Neural progenitor cell (in vitro differentiated cells): ENCODE results near the gene CDCA3. TPM values are rescaled to one million over a fixed set of nuclear protein-coding genes. Genes with fewer than 3 reads are reported as not detected.

Experiments used
- DNase-seq: peaks from one replicate; pipeline ENCODE4 v3.0.0-alpha.2; 2016; ENCODE audit warnings: low spot score
- H2AFZ ChIP-seq: fragments of 200-600 bp; sonication (generic); replicated peaks from 2 replicates; pipeline ENCODE4 v1.6.1; 2016; ENCODE audit warnings: antibody characterized with exemption
- H3F3A ChIP-seq: fragments of 200-600 bp; sonication (generic); 2 replicates; pipeline ENCODE4 v1.6.1; 2016; ENCODE audit warnings: antibody characterized with exemption, low read depth
- H3K27ac ChIP-seq: fragments of 200-600 bp; sonication (generic); 2 replicates; pipeline ENCODE4 v1.5.1; 2016; ENCODE audit warnings: mild to moderate bottlenecking
- H3K27me3 ChIP-seq: fragments of 200-600 bp; sonication (generic); 2 replicates; pipeline ENCODE4 v1.6.1; 2016; ENCODE audit warnings: mild to moderate bottlenecking, moderate library complexity
- H3K36me3 ChIP-seq: fragments of 200-600 bp; sonication (generic); 2 replicates; pipeline ENCODE4 v1.5.1; 2016
- H3K4me1 ChIP-seq: fragments of 200-600 bp; sonication (generic); 2 replicates; pipeline ENCODE4 v1.6.1; 2016; ENCODE audit warnings: mixed run types
- H3K4me2 ChIP-seq: fragments of 200-600 bp; sonication (generic); 2 replicates; pipeline ENCODE4 v1.6.1; 2016
- H3K4me3 ChIP-seq: fragments of 200-600 bp; sonication (generic); 2 replicates; pipeline ENCODE4 v1.5.1; 2016
- H3K79me2 ChIP-seq: fragments of 200-600 bp; sonication (generic); 2 replicates; pipeline ENCODE4 v1.6.1; 2016; ENCODE audit warnings: low read depth
- H3K9ac ChIP-seq: fragments of 200-600 bp; sonication (generic); 2 replicates; pipeline ENCODE4 v1.6.1; 2016
- H3K9me3 ChIP-seq: fragments of 200-600 bp; sonication (generic); 2 replicates; pipeline ENCODE4 v1.5.1; 2016; ENCODE audit warnings: low read depth
- H4K20me1 ChIP-seq: fragments of 200-600 bp; sonication (generic); 2 replicates; pipeline ENCODE4 v1.6.1; 2016; ENCODE audit warnings: low read depth
- H3K27ac Mint-ChIP-seq: 3 replicates; pipeline ENCODE4 v1.8.0; 2021; ENCODE audit warnings: mixed read lengths
- H3K27me3 Mint-ChIP-seq: 2 replicates; pipeline ENCODE4 v1.8.0; 2022; ENCODE audit warnings: low read depth, mild to moderate bottlenecking, inconsistent platforms, moderate library complexity, mixed read lengths; ENCODE audit not compliant: insufficient read depth
- H3K36me3 Mint-ChIP-seq: 3 replicates; pipeline ENCODE4 v1.8.0; 2021; ENCODE audit warnings: mixed read lengths
- H3K4me1 Mint-ChIP-seq: 3 replicates; pipeline ENCODE4 v1.8.0; 2021; ENCODE audit warnings: mixed read lengths
- H3K4me3 Mint-ChIP-seq: 3 replicates; pipeline ENCODE4 v1.8.0; 2021; ENCODE audit warnings: mild to moderate bottlenecking, moderate library complexity, mixed read lengths
- H3K9me3 Mint-ChIP-seq: 3 replicates; pipeline ENCODE4 v1.8.0; 2020; ENCODE audit warnings: mixed read lengths
- EZH2 ChIP-seq: fragments of 200-600 bp; sonication (generic); IDR thresholded peaks from 2 replicates; pipeline ENCODE4 v1.6.1; 2017; ENCODE audit warnings: antibody characterized with exemption, mild to moderate bottlenecking, moderate library complexity
- EZH2phosphoT487 ChIP-seq: fragments of 200-600 bp; sonication (generic); IDR thresholded peaks from 2 replicates; pipeline ENCODE4 v1.6.1; 2017; ENCODE audit warnings: antibody characterized with exemption
- total RNA-seq: library from RNA; depleted of rRNA; stranded (reverse); fragments of >200 nt; gene quantifications from 2 replicates; pipeline ENCODE4 v1.2.3, GENCODE V29; 2015; ENCODE audit warnings: low replicate concordance
- TF ChIP-seq, protein P1 (sequence below): fragments of 200-600 bp; sonication (generic); IDR thresholded peaks from 2 replicates; pipeline ENCODE4 v1.5.1; 2017; ENCODE audit warnings: antibody characterized with exemption, mild to moderate bottlenecking

CDCA3 gene
- total RNA-seq, 1 donor from 2014 or later: 62.1 TPM

DNA sequence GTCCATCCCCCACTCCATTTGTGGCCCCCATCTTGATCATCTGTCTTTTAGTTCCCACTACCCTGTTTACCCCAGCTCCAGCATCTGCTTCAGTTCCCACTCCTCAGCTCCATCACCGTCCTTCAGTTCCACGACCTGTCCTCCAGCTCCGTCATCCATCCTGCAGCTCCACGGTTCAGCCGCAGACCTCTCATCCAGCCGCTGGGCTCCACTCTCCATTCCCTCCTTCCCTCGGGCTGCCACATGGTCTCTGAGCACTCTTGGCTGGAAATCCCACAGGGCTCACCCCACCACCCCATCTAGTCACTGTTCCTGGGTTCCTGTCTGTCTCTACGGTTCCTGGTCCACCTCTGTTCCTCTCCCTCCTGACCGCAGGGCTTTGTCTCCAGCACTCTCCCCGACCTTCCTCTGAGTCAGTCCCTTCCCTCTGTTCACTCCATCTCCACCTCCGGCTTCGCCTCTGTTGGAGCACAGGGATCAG lies 26.1 kb downstream of the CDCA3 start:
- Histone ChIP-seq H3K36me3 (no peaks in the 10 kb centered on the region), H3F3A (peaks cover 55% of the 10 kb centered on the region), H3K4me2 (peak overlapping the region; percentile 59), H3K27me3 (no peaks in the 10 kb centered on the region), H4K20me1 (peaks cover 6% of the 10 kb centered on the region), H3K4me1 (peaks cover 46% of the 10 kb centered on the region), H3K9me3 (no peaks in the 10 kb centered on the region), H3K9ac (no peak overlapping the region), H3K4me3 (no peak overlapping the region), H3K79me2 (peaks cover 21% of the 10 kb centered on the region), H3K27ac (no peak overlapping the region), H2AFZ (no peak overlapping the region)
- Mint-ChIP-seq H3K9me3 (no peaks in the 10 kb centered on the region), H3K4me1 (peaks cover 67% of the 10 kb centered on the region), H3K4me3 (peak overlapping the region; percentile 13), H3K27ac (peak overlapping the region; percentile 10), H3K36me3 (peaks cover 13% of the 10 kb centered on the region), H3K27me3 (peaks cover 12% of the 10 kb centered on the region)
- TF ChIP-seq EZH2: no peak
- TF ChIP-seq, protein P1, sequence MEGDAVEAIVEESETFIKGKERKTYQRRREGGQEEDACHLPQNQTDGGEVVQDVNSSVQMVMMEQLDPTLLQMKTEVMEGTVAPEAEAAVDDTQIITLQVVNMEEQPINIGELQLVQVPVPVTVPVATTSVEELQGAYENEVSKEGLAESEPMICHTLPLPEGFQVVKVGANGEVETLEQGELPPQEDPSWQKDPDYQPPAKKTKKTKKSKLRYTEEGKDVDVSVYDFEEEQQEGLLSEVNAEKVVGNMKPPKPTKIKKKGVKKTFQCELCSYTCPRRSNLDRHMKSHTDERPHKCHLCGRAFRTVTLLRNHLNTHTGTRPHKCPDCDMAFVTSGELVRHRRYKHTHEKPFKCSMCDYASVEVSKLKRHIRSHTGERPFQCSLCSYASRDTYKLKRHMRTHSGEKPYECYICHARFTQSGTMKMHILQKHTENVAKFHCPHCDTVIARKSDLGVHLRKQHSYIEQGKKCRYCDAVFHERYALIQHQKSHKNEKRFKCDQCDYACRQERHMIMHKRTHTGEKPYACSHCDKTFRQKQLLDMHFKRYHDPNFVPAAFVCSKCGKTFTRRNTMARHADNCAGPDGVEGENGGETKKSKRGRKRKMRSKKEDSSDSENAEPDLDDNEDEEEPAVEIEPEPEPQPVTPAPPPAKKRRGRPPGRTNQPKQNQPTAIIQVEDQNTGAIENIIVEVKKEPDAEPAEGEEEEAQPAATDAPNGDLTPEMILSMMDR: no peak
- TF ChIP-seq EZH2phosphoT487: no peak
- DNase-seq: no peak

DNA sequence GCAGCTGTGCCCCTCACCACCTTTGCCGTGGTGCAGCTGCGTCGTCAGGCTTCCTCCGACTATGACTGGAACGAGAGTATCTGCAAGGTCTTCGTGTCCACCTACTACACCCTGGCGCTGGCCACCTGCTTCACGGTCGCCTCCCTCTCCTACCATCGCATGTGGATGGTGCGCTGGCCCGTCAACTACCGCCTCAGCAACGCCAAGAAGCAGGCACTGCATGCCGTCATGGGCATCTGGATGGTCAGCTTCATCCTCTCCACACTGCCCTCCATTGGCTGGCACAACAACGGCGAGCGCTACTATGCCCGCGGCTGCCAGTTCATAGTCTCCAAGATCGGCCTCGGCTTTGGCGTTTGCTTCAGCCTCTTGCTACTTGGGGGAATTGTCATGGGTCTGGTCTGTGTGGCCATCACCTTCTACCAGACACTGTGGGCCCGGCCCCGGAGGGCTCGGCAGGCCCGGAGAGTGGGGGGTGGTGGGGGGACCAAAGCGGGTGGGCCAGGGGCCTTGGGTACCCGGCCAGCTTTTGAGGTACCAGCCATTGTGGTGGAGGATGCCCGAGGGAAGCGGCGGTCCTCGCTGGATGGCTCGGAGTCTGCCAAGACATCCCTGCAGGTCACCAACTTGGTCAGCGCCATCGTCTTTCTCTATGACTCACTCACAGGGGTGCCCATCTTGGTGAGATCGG lies 26.9 kb downstream of the CDCA3 start:
- no peak for DNase-seq
- H3K4me3 ChIP-seq: no peak overlapping the region
- no peaks in the 10 kb centered on the region for H3K27me3 ChIP-seq
- H3K27me3 Mint-ChIP-seq: peaks cover 13% of the 10 kb centered on the region
- no peaks in the 10 kb centered on the region for H3K9me3 ChIP-seq
- no peaks in the 10 kb centered on the region for H3K36me3 ChIP-seq
- peaks cover 12% of the 10 kb centered on the region for H3K36me3 Mint-ChIP-seq
- H3K4me3 Mint-ChIP-seq: peak overlapping the region; percentile 73
- H2AFZ ChIP-seq: no peak overlapping the region
- H3K27ac Mint-ChIP-seq: peak overlapping the region; percentile 33
- peaks cover 14% of the 10 kb centered on the region for H3K79me2 ChIP-seq
- H3K9ac ChIP-seq: no peak overlapping the region
- no peak overlapping the region for H3K27ac ChIP-seq
- H3K9me3 Mint-ChIP-seq: no peaks in the 10 kb centered on the region
- H3K4me1 Mint-ChIP-seq: peaks cover 73% of the 10 kb centered on the region
- H3F3A ChIP-seq: peaks cover 62% of the 10 kb centered on the region
- TF ChIP-seq, protein P1: no peak
- no peak for TF ChIP-seq EZH2phosphoT487
- no peak for TF ChIP-seq EZH2
- no peak overlapping the region for H3K4me2 ChIP-seq
- peaks cover 50% of the 10 kb centered on the region for H3K4me1 ChIP-seq
- no peaks in the 10 kb centered on the region for H4K20me1 ChIP-seq

DNA sequence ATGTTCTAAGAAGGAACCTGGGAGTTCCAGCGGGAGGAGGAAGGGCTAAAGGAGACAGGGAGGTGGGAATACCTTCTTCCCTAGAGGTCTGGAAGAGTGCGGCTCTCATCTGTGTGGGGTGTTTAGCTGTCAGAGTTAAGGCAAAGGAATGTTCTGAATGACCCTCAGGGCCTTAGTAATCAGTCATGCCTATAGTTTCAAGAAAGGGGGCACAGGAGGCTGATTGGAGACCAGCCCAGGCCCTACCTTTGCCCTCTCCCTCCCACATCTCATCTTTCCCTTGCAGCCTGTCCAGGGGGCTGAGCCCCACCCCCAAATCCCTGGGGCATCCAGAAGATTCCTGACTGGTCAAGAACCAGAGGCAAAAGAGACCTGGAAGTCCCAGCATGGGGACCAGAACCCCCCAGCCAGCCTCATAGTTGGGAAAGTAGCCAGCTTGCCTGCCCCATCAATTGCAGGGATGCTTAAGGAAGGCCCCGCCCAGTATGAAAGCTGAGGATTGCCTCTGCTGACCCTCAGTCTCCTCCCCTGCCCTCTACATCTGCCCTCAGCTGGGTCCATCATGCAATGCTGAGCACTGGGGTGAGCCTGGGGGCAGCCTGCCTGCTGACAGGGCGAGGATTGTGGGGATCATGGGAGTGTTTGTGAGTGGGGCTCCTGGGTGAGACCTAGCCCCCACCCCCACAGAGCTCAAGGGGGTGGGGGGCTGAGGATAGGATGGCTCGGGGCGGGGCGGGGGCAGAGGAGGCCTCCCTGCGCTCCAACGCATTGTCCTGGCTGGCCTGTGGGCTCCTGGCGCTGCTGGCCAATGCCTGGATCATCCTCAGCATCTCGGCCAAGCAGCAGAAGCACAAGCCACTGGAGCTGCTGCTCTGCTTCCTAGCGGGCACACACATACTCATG lies 27.7 kb downstream of the CDCA3 start:
- H3K4me1 ChIP-seq: peaks cover 57% of the 10 kb centered on the region
- H3K4me3 ChIP-seq: no peak overlapping the region
- no peak overlapping the region for H3K27ac ChIP-seq
- H3K4me3 Mint-ChIP-seq: peak overlapping the region; percentile 89
- no peaks in the 10 kb centered on the region for H3K36me3 ChIP-seq
- H3K9me3 ChIP-seq: no peaks in the 10 kb centered on the region
- H3F3A ChIP-seq: peaks cover 69% of the 10 kb centered on the region
- no peak for DNase-seq
- H3K4me1 Mint-ChIP-seq: peaks cover 80% of the 10 kb centered on the region
- no peak for TF ChIP-seq EZH2phosphoT487
- peaks cover 13% of the 10 kb centered on the region for H3K27me3 Mint-ChIP-seq
- no peaks in the 10 kb centered on the region for H3K27me3 ChIP-seq
- H2AFZ ChIP-seq: no peak overlapping the region
- peaks cover 12% of the 10 kb centered on the region for H3K36me3 Mint-ChIP-seq
- H3K27ac Mint-ChIP-seq: peak overlapping the region; percentile 35
- no peaks in the 10 kb centered on the region for H3K9me3 Mint-ChIP-seq
- H3K4me2 ChIP-seq: peak overlapping the region; percentile 89
- H3K9ac ChIP-seq: no peak overlapping the region
- no peaks in the 10 kb centered on the region for H4K20me1 ChIP-seq
- peaks cover 6% of the 10 kb centered on the region for H3K79me2 ChIP-seq
